ENCODE data around the gene ARRB1.
A peak's percentile ranks its signal among the peaks of the same experiment; 100 is the strongest.
"Not testable (repeated sequence)": the region's sequence is repeated elsewhere in the genome, so short reads cannot be mapped to it uniquely, and the experiment has no call there.

Gene ARRB1

DNA sequence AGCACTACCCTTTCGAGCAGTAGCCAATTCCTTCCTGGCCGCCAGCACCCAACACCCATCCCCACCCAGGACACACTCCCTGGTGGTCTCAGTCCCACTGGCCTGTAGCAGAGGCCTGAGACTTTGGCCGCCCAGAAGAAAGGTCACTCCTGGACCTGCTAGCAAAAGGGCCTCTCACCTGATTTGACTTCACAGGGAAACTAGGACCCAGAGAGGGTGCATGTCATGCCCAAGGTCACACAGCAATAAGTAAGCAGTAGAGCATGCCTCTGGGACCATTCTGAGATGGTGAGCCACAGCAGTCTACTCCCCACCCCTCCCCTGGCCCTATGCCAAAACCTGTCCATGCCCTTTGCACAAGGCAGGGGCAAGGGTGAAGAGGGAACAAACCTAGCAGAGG is 7.3 kb downstream of the ARRB1 start:
- no peak for DNase-seq (ENCODE audit: low read depth)

DNA sequence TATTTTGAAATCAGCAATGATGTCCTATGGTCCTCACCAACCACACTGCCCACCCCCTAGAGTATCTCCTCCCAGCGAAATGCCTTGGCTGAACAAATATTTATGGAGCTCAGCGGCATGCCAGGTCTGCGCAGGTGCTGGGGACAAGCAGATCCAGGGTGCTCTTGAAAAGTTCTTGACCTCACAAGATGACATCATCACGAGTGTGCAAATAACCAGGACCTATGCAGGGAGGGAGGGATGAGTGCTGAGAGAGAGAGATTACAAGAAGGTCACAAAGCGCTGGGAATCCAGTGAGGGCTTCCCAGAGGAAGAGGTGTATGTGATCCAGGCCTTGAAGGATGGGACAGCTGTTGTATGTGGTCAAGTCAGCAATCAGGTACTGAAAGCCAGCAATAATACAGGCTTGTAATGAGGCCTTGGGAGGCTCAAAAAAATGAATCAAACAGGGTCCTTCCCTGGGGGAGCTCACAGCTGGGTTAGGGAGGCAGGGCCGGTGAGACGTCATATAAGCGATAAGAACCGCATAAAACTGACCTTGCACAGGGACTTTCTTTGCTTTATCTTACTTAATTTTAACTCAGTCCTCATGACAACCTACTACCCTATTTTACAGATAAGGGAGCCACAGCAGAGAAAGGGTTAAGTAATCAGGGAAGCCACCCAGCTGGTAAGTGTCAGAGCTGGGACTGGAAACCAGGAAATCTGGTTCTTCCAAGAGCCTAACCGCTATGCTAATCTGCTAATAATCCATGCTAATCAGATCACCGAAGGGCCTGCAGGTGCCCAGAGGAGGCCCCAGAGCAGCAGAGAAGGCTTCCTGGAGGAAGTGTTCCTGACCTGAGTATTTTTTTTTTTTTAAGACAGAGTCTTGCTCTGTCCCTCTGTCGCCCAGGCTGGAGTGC is 8.2 kb downstream of the ARRB1 start:
- DNase-seq (ENCODE audit: low read depth): no peak

GRCh38 chr11:75342231-75342918 is 9.1 kb downstream of the ARRB1 start:
- DNase-seq (ENCODE audit: low read depth): no peak

- no peak for DNase-seq (ENCODE audit: low read depth)
Measured at GRCh38 chr11:75341612-75342011, 9.8 kb downstream of the ARRB1 start.

- DNase-seq (ENCODE audit: low read depth): no peak
Measured at GRCh38 chr11:75339685-75340409, 11.6 kb downstream of the ARRB1 start.

GRCh38 chr11:75338516-75339208 is 12.8 kb downstream of the ARRB1 start:
- no peak for DNase-seq (ENCODE audit: low read depth)

DNA sequence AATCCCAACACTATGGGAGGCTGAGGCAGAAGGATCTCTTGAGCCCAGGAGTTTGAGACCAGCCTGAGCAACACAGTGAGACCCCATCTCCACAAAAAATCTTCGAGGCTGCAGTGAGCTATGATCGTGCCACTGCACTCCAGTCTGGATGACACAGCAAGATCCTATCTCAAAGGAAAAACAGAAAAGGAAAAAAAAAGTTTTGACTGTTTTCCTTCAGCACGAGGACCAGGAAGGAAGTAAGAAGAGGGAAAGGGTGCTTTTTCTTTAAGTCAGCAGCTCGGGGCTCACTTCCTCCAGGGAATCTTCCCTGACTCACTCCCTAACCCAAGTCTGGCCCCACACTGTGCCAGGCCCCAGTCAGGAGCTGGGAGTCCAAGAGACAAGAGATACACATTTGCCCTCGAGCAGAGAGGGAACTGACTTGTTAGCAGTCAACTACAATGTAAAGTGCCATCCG is 14.2 kb downstream of the ARRB1 start:
- no peak for DNase-seq (ENCODE audit: low read depth)

GRCh38 chr11:75334976-75335375 is 16.5 kb downstream of the ARRB1 start:
- no peak for DNase-seq (ENCODE audit: low read depth)

DNA sequence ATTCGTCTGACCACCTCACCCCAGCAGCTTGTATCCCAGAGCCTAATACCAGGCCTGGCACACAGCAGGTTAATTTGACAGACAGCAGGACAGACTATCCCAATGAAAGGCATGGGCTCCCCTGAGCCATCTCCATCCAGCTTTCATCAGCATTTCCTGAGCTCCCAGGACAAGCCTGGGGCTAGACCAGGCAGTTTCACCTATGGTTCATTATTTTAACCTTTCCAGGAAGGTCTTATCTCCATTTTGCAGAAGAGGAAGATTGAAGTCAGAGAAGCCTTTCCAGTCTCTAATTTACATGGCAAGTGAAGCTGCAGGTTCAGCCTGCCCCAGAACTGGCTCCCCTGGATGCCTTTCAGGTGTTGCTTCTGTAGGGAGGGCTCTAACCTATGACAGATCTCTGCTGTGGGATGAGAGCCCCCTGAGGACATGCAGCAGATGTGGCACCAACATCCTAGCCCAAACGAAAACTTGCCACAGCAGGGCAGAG is 17.0 kb downstream of the ARRB1 start:
- DNase-seq (ENCODE audit: low read depth): no peak

DNA sequence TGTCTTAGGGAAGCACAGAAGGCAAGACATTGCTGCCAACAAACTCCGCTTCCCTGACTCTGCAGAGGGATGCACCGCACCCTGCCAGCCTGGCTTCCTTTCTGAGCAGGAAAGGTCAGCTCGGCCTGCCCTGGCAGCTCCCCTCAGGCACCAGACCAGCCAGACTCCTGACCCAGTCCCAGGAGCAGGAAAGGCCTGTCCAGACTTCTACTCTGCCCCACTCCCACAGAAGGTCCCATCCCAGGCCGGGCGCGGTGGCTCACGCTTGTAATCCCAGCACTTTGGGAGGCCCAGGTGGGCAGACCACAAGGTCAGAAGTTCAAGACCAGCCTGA is 17.7 kb downstream of the ARRB1 start:
- DNase-seq (ENCODE audit: low read depth): no peak

- no peak for DNase-seq (ENCODE audit: low read depth)
Measured at GRCh38 chr11:75333022-75333806, 18.2 kb downstream of the ARRB1 start.

GRCh38 chr11:75331761-75332160 is 19.7 kb downstream of the ARRB1 start:
- DNase-seq (ENCODE audit: low read depth): not testable (repeated sequence)

DNA sequence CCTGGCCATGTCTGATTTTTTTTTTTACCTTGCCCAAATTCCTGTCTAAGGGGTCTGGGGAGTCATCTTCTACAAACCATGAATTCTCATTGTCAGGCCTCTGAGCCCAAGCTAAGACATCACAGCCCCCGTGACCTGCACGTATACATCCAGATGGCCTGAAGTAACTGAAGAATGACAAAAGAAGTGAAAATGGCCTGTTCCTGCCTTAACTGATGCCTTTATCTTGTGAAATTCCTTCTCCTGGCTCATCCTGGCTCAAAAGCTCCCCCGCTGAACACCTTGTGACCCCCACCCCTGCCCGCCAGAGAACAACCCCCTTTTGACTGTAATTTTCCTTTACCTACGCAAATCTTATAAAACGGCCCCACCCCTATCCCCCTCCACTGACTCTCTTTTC is 20.2 kb downstream of the ARRB1 start:
- not testable (repeated sequence) for DNase-seq (ENCODE audit: low read depth)

- not testable (repeated sequence) for DNase-seq (ENCODE audit: low read depth)
Measured at GRCh38 chr11:75330886-75331285, 20.6 kb downstream of the ARRB1 start.

DNA sequence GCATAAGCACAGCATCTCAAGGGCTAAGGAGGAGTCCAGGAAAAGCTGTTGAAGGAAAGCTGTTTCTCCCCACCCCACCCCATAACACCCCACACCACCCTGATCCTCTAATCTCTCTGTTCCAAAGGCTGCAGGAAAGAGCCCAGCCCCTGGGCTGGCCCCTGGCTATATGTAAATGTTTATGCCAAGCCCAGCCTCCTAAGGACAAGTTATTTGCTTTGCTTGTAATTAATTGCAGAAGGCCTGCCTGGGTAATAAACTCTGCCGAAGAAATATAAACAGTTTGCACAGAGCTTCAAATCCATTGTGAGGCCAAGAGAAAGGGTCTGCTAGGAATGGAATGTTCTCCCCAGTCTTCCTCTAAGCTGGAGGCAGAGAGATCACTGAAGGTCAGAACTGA is 21.2 kb downstream of the ARRB1 start:
- no peak for DNase-seq (ENCODE audit: low read depth)

DNA sequence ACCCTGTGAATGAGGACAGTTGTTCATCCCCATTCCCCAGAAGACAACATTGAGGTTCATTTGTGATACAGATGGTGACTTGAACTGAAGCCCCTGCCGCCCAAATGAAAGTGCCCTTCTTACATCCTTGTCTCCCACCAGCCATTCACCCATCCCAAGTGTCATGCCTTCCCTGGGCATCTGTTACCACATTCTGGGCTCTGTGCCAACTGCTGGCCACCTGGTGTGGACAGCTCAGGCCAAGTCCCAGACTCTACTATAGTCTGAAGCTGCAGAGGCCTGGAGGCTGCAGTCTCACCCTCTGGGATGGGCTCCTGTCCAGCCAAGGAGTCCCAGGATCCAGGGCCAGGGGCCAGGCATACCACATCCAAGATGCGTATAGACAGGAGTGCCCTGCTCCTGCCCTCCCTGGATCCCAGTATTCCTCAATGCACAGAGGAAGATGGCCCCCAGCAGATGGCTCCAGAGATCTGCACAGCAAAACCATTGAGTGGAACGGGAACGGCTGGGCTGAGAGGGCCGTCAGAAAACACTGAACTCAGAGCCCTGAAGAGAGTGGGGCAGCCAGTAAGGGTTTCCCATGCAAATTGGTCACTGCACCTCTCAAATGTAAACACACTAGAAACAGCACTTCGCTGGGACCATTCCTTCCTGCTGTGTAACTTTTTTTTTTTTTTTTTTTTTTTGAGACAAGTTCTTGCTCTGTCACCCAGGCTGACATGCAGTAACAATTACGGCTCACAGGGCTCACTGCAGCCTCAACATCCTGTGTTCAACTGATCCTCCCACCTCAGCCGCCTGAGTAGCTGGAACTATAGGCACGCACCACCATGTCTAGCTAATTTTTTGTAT is 22.8 kb downstream of the ARRB1 start:
- peak; percentile 42 for DNase-seq (ENCODE audit: low read depth)

GRCh38 chr11:75326439-75326810 is 25.0 kb downstream of the ARRB1 start:
- no peak for DNase-seq (ENCODE audit: low read depth)

GRCh38 chr11:75325713-75326438 is 25.6 kb downstream of the ARRB1 start:
- peak; percentile 25 for DNase-seq (ENCODE audit: low read depth)

GRCh38 chr11:75324740-75325139 is 26.7 kb downstream of the ARRB1 start:
- no peak for DNase-seq (ENCODE audit: low read depth)

DNA sequence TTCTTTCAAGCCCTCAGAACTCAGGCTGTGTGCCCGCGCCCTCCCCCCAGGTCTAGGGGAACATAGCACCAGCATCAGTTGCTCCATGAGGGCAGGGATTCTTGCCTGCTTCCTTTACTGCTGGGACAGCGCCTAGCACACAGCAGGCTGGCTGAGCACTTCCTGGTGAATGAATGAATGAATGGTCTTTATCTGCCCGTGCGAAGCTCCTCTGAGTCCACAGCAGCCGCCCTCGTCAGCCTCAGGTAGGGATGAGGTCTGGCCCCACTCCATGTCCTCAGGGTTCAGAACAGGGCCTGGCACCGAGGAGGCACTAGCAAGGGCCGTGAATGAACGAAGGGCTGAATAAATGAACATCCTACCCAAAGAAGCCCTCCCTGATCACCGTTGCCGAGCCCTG is 27.3 kb downstream of the ARRB1 start:
- no peak for DNase-seq (ENCODE audit: low read depth)
